ENCODE data around the gene SLC27A1. TPM values are rescaled to one million over a fixed set of nuclear protein-coding genes. Genes with fewer than 3 reads are reported as not detected.
A peak's percentile ranks its signal among the peaks of the same experiment; 100 is the strongest.

Gene SLC27A1
- total and polyA plus RNA-seq, 9 of the 15 experiments (the other 6 are each of a cell fraction or from before 2014, with no cell fraction given) = 0.06 to 3.0 (median 1.1) TPM

DNA sequence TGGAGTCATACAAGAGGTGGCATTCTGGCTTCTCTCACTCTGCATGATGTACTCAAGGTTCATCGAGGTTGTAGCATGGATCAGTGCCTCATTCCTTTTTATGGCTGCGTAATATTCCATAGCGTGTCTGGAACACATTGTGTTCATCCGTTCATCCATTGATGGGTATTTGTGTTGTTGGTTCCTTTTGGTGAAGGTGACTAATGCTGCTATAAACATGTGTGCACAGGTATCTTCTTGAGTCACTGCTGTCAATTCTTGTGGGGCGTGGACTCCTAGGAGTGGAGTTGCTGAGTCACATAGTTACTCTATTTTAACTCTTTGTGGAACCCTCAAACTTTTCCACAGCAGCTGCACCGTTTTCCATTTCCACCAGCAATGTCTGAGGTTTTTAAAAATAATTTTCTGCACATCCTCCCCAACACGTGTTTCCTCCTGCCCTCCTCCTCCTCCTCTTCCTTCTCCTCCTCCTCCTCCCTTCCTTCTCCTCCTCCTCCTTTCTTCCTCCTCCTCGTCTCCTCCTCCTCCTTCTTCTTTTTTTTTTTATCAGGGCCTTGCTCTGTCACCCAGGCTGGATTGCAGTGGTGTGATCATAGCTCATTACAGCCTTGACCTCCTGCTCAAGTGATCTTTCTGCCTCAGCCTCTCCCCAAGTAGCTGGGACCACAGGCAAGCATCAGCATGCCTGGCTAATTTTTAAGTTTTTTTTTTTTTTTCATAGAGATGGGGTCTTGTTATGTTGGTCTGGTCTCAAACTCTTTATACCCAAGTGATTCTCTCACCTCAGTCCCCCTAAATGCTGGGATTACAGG lies 19.9 kb upstream of the SLC27A1 start (continued):
- TF ChIP-seq, protein P1, sequence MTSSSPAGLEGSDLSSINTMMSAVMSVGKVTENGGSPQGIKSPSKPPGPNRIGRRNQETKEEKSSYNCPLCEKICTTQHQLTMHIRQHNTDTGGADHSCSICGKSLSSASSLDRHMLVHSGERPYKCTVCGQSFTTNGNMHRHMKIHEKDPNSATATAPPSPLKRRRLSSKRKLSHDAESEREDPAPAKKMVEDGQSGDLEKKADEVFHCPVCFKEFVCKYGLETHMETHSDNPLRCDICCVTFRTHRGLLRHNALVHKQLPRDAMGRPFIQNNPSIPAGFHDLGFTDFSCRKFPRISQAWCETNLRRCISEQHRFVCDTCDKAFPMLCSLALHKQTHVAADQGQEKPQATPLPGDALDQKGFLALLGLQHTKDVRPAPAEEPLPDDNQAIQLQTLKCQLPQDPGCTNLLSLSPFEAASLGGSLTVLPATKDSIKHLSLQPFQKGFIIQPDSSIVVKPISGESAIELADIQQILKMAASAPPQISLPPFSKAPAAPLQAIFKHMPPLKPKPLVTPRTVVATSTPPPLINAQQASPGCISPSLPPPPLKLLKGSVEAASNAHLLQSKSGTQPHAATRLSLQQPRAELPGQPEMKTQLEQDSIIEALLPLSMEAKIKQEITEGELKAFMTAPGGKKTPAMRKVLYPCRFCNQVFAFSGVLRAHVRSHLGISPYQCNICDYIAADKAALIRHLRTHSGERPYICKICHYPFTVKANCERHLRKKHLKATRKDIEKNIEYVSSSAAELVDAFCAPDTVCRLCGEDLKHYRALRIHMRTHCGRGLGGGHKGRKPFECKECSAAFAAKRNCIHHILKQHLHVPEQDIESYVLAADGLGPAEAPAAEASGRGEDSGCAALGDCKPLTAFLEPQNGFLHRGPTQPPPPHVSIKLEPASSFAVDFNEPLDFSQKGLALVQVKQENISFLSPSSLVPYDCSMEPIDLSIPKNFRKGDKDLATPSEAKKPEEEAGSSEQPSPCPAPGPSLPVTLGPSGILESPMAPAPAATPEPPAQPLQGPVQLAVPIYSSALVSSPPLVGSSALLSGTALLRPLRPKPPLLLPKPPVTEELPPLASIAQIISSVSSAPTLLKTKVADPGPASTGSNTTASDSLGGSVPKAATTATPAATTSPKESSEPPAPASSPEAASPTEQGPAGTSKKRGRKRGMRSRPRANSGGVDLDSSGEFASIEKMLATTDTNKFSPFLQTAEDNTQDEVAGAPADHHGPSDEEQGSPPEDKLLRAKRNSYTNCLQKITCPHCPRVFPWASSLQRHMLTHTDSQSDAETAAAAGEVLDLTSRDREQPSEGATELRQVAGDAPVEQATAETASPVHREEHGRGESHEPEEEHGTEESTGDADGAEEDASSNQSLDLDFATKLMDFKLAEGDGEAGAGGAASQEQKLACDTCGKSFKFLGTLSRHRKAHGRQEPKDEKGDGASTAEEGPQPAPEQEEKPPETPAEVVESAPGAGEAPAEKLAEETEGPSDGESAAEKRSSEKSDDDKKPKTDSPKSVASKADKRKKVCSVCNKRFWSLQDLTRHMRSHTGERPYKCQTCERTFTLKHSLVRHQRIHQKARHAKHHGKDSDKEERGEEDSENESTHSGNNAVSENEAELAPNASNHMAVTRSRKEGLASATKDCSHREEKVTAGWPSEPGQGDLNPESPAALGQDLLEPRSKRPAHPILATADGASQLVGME (CRISPR knock-in tag; IDR thresholded peaks at IDR 0.05) = no peak
- TF ChIP-seq TEAD1 (CRISPR knock-in tag; IDR thresholded peaks at IDR 0.05) (no peak), YBX1 (IDR thresholded peaks at IDR 0.05) (0 out of 2 replicates have a peak, but pooled peaks have one; percentile 4), HMG20B (CRISPR knock-in tag; IDR thresholded peaks at IDR 0.05) (no peak), NFATC3 (IDR thresholded peaks at IDR 0.05) (no peak), ASH1L (IDR thresholded peaks at IDR 0.05; ENCODE audit: borderline replicate concordance, low read depth, partially characterized antibody) (no peak), TCF7 (IDR thresholded peaks at IDR 0.05; ENCODE audit: borderline replicate concordance) (no peak), KAT8 (IDR thresholded peaks at IDR 0.05; ENCODE audit: low read depth) (no peak), PRPF4 (IDR thresholded peaks at IDR 0.05; ENCODE audit: insufficient read depth, low read depth, low read length, poor library complexity, severe bottlenecking) (no peak), MXI1 (IDR thresholded peaks at IDR 0.05; ENCODE audit: low read depth, low read length) (no peak), SMAD4 (CRISPR knock-in tag; conservative IDR thresholded peaks at IDR 0.05) (no peak), ZNF124 (CRISPR knock-in tag; IDR thresholded peaks at IDR 0.05) (no peak)
- TF ChIP-seq, protein P2, sequence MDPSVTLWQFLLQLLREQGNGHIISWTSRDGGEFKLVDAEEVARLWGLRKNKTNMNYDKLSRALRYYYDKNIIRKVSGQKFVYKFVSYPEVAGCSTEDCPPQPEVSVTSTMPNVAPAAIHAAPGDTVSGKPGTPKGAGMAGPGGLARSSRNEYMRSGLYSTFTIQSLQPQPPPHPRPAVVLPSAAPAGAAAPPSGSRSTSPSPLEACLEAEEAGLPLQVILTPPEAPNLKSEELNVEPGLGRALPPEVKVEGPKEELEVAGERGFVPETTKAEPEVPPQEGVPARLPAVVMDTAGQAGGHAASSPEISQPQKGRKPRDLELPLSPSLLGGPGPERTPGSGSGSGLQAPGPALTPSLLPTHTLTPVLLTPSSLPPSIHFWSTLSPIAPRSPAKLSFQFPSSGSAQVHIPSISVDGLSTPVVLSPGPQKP (CRISPR knock-in tag; IDR thresholded peaks at IDR 0.05) = no peak
- TF ChIP-seq, protein P3, sequence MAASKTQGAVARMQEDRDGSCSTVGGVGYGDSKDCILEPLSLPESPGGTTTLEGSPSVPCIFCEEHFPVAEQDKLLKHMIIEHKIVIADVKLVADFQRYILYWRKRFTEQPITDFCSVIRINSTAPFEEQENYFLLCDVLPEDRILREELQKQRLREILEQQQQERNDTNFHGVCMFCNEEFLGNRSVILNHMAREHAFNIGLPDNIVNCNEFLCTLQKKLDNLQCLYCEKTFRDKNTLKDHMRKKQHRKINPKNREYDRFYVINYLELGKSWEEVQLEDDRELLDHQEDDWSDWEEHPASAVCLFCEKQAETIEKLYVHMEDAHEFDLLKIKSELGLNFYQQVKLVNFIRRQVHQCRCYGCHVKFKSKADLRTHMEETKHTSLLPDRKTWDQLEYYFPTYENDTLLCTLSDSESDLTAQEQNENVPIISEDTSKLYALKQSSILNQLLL (CRISPR knock-in tag; IDR thresholded peaks at IDR 0.05; ENCODE audit: borderline replicate concordance) = no peak
- TF ChIP-seq, protein P4, sequence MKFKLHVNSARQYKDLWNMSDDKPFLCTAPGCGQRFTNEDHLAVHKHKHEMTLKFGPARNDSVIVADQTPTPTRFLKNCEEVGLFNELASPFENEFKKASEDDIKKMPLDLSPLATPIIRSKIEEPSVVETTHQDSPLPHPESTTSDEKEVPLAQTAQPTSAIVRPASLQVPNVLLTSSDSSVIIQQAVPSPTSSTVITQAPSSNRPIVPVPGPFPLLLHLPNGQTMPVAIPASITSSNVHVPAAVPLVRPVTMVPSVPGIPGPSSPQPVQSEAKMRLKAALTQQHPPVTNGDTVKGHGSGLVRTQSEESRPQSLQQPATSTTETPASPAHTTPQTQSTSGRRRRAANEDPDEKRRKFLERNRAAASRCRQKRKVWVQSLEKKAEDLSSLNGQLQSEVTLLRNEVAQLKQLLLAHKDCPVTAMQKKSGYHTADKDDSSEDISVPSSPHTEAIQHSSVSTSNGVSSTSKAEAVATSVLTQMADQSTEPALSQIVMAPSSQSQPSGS (CRISPR knock-in tag; IDR thresholded peaks at IDR 0.05) = no peak
- TF ChIP-seq, protein P5, sequence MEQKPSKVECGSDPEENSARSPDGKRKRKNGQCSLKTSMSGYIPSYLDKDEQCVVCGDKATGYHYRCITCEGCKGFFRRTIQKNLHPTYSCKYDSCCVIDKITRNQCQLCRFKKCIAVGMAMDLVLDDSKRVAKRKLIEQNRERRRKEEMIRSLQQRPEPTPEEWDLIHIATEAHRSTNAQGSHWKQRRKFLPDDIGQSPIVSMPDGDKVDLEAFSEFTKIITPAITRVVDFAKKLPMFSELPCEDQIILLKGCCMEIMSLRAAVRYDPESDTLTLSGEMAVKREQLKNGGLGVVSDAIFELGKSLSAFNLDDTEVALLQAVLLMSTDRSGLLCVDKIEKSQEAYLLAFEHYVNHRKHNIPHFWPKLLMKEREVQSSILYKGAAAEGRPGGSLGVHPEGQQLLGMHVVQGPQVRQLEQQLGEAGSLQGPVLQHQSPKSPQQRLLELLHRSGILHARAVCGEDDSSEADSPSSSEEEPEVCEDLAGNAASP (IDR thresholded peaks at IDR 0.05) = no peak
